Measurements from ENCODE around the gene DNASE1L3. TPM values are rescaled to one million over a fixed set of nuclear protein-coding genes. Genes with fewer than 3 reads are reported as not detected.

DNASE1L3 gene
- total RNA-seq, 6 experiments from 2014 or later = not detected

DNA sequence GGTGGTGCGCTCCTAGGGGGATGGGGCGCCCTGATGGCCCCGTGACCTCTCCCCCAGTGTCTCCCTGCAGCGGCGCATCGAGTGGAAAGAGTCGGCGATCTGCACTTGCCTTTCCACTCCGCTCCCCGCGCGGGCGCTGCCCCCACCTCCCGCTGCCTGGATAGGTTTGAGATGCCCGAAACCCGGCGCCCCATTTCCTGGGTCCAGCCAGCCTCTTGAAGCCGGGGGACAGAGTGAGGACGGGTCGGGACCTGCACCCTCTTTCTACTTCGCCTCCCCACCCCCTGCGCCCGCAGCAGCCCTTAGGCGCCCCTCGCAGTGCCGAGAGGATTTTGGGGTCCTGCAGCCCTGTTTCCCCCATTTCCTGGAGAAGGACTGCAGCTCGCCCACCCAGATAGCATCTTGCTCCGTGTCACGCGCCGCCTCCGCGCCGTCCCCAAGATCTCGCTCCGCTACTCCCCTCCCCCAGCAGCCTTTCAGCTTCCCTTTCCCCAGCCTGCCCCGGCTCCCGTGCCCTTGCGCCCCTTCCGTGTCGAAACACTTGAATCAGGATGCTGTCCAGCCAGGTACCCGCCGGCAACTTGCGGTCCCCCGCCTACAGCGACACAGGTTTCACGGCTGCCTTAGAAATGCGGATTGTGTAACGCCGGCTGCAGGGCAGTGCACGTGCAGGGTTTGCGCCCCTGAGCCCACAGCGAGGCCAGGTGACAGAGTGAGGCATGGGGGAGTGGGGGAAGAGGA lies 27.3 kb upstream of the DNASE1L3 start:
- TF ChIP-seq, protein P1, sequence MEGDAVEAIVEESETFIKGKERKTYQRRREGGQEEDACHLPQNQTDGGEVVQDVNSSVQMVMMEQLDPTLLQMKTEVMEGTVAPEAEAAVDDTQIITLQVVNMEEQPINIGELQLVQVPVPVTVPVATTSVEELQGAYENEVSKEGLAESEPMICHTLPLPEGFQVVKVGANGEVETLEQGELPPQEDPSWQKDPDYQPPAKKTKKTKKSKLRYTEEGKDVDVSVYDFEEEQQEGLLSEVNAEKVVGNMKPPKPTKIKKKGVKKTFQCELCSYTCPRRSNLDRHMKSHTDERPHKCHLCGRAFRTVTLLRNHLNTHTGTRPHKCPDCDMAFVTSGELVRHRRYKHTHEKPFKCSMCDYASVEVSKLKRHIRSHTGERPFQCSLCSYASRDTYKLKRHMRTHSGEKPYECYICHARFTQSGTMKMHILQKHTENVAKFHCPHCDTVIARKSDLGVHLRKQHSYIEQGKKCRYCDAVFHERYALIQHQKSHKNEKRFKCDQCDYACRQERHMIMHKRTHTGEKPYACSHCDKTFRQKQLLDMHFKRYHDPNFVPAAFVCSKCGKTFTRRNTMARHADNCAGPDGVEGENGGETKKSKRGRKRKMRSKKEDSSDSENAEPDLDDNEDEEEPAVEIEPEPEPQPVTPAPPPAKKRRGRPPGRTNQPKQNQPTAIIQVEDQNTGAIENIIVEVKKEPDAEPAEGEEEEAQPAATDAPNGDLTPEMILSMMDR (IDR thresholded peaks at IDR 0.05) = no peak
- H3K36me3 Mint-ChIP-seq (ENCODE audit: low read depth) = no peaks in the 10 kb centered on the region
- H3K9me3 Mint-ChIP-seq = no peaks in the 10 kb centered on the region
- H3K4me3 Mint-ChIP-seq = peak overlapping the region; percentile 91
- peak; percentile 26 for DNase-seq
- H3K27ac Mint-ChIP-seq = peak overlapping the region; percentile 42
- H3K4me1 Mint-ChIP-seq (ENCODE audit: low read depth) = peaks cover 31% of the 10 kb centered on the region
- peaks cover 5% of the 10 kb centered on the region for H3K27me3 Mint-ChIP-seq (ENCODE audit: insufficient read depth)

DNA sequence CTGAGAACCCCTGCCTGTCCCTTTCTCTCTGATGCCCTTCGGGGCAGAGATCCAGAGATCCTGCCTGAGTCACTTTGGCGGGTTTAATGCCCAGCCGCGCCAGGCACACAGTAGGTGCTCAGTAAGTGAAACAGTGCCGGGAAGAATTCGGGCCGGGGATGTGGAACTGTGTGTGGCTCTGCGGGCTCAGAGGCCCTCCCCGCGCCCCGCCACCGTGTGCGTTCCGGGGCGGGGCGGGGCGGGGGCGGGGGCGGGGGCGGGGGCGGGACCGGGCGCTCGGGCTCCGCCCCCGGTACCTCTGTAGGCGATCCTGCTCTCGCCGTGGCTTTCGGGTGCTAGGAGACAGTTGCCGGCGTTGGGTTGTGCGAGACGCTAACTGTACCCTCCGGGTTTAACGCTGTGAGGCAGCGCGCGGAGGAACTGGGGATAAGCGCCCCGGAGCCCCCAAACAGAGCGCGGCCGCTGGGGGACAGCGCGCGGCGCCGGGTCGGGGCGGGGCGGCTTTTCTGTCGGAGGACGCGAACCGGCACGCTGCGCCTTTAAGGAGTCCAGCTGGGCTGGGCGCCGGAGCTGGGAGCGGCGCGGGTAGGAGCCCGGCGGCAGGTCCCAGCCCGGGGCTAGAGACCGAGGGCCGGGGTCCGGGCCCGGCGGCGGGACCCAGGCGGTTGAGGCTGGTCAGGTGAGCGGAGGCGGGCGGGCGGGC lies 26.6 kb upstream of the DNASE1L3 start, which contains the start of gene ABHD6:
TSS of gene ABHD6 (plus strand) at position 555 of the 703 bp plus-strand sequence. CDS start 18,795 bp downstream, outside the sequence.
- Mint-ChIP-seq H3K9me3 (no peaks in the 10 kb centered on the region), H3K4me1 (ENCODE audit: low read depth) (peaks cover 28% of the 10 kb centered on the region), H3K27me3 (ENCODE audit: insufficient read depth) (peaks cover 3% of the 10 kb centered on the region), H3K4me3 (peak within 1 kb of the TSS; percentile 91), H3K27ac (peak within 1 kb of the TSS; percentile 83), H3K36me3 (ENCODE audit: low read depth) (no peaks in the 10 kb centered on the region)
- peak; percentile 55 for DNase-seq
- TF ChIP-seq, protein P1 (IDR thresholded peaks at IDR 0.05) = no peak; the same call in 1 of the 2 replicates

DNA sequence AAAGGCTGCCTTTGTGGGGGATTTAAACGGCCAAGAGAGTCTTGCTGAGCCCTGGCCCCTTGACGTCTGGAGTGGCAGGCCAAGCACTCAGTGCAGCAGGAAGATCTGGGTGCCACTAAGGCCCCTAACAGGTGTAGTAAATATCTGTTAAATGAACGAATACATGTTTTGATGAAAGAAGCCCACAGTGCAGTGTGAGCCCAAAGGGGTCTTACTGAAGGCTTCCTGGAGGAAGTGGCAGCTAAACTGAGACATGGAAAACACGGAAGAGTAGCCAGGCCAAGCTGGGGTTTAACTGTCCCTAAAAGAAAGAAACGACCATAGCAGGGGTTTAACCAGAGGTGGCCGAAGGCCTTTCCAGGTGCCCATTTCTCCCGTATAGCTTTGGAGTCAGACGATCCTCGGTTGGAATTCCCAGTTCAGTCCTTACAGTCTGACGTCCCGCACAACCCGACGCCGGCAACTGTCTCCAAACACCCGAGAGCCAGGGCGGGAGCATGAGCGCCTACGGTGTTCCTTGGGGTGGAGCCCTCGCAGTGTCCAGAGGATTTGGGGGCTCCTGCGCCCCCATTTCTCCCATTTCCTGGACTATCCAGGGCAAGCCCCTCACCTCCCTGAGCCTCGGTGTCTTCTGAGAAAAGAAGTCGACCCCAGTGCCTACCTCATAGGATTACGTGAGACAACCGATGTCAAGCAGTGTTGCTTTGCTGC lies 25.9 kb upstream of the DNASE1L3 start:
- peak overlapping the region; percentile 83 for H3K27ac Mint-ChIP-seq
- peaks cover 3% of the 10 kb centered on the region for H3K27me3 Mint-ChIP-seq (ENCODE audit: insufficient read depth)
- DNase-seq = no peak
- TF ChIP-seq, protein P1 (IDR thresholded peaks at IDR 0.05) = no peak
- H3K9me3 Mint-ChIP-seq = no peaks in the 10 kb centered on the region
- H3K4me3 Mint-ChIP-seq = peak overlapping the region; percentile 90
- H3K36me3 Mint-ChIP-seq (ENCODE audit: low read depth) = no peaks in the 10 kb centered on the region
- peaks cover 24% of the 10 kb centered on the region for H3K4me1 Mint-ChIP-seq (ENCODE audit: low read depth)

DNA sequence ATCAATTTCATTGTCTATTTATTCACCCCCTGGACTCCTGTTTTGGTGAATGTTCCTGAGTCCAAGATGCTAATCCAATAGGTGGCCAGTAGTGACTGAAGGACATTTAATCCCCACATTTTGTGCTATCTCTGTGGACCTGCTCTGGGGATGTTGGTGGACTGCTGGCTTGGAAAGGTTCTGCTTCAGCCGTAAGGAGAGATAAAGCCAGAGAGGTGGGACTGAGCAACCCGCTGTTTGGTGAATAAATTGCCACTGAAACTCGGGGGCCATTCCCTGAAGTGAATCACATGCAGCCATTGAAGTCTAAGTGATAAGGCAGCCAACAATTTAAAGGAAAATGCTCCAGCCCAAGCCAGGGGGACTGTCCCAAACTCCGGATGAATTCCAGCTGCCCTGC lies 25.2 kb upstream of the DNASE1L3 start:
- no peak for DNase-seq
- peak overlapping the region; percentile 90; the same call in 1 of the 2 replicates for H3K4me3 Mint-ChIP-seq
- TF ChIP-seq, protein P1 (IDR thresholded peaks at IDR 0.05) = no peak
- peaks cover 8% of the 10 kb centered on the region for H3K27me3 Mint-ChIP-seq (ENCODE audit: insufficient read depth)
- no peak overlapping the region for H3K27ac Mint-ChIP-seq
- H3K36me3 Mint-ChIP-seq (ENCODE audit: low read depth) = no peaks in the 10 kb centered on the region
- H3K4me1 Mint-ChIP-seq (ENCODE audit: low read depth) = peaks cover 20% of the 10 kb centered on the region
- no peaks in the 10 kb centered on the region for H3K9me3 Mint-ChIP-seq

DNA sequence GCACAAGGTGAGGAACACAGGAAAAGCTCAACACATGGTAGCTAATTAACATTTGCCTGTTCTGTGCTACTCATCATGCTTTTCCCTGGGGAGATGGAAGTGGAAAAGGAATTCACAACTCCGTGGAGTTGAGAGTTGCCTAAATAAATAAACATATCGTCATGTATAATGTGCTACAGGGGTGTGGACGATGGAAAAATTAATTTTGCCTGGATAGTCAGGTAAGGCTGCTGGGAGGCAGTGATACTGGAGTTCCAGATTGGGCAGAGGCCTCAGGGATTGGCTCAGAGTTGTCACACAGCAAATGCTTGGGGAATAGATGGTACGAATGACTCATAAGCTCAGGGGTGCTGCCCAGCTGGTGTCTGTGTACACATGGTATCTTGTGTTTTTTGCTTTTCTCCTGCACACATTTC lies 23.8 kb upstream of the DNASE1L3 start:
- TF ChIP-seq, protein P1 (IDR thresholded peaks at IDR 0.05) = no peak
- peaks cover 18% of the 10 kb centered on the region for H3K27me3 Mint-ChIP-seq (ENCODE audit: insufficient read depth)
- no peaks in the 10 kb centered on the region for H3K36me3 Mint-ChIP-seq (ENCODE audit: low read depth)
- H3K9me3 Mint-ChIP-seq = no peaks in the 10 kb centered on the region
- peak; percentile 24 for DNase-seq
- no peak overlapping the region for H3K4me3 Mint-ChIP-seq
- H3K4me1 Mint-ChIP-seq (ENCODE audit: low read depth) = peaks cover 20% of the 10 kb centered on the region
- no peak overlapping the region for H3K27ac Mint-ChIP-seq

Measured in HFFc6 (cell line).